Testis (tissue), 3 donors: ENCODE results near the gene PTCH1. TPM values are rescaled to one million over a fixed set of nuclear protein-coding genes. Genes with fewer than 3 reads are reported as not detected.

Experiments used
- DNase-seq: peaks from one replicate; pipeline ENCODE4 v3.0.0-alpha.2; 2019
- H3K27ac ChIP-seq, 2 donors: fragments of 200-600 bp; sonication (generic); one replicate each; pipeline ENCODE4 v1.5.1; 2019
- H3K27me3 ChIP-seq: fragments of 200-600 bp; sonication (generic); one replicate; pipeline ENCODE4 v1.5.1; 2019
- H3K36me3 ChIP-seq: fragments of 200-600 bp; sonication (generic); one replicate; pipeline ENCODE4 v1.5.1; 2017; ENCODE audit warnings: low read depth; ENCODE audit errors: missing control alignments
- H3K4me1 ChIP-seq: fragments of 200-600 bp; sonication (generic); one replicate; pipeline ENCODE4 v1.5.1; 2019
- H3K4me3 ChIP-seq, 2 donors: fragments of 200-600 bp; sonication (generic); one replicate each; pipeline ENCODE4 v1.5.1; 2017 to 2019
- H3K9me3 ChIP-seq: fragments of 200-600 bp; sonication (generic); one replicate; pipeline ENCODE4 v1.5.1; 2017
- POLR2A ChIP-seq: fragments of 450-650 bp; IDR thresholded peaks from one replicate; pipeline ENCODE4 v1.6.1; 2017; ENCODE audit warnings: antibody characterized with exemption, mild to moderate bottlenecking, moderate library complexity
- WGBS, 2 donors: methylation state at CpG; one replicate each; pipeline ENCODE4 v1.1.5; 2018; 5-methylcytosine and 5-hydroxymethylcytosine counted together
- intact Hi-C: fragments of 100-400 bp; cut with DNase I; formaldehyde crosslinking; loops from one replicate; pipeline ENCODE4 v1.15.1; 2023; ENCODE audit warnings: low total_unique reads
- polyA plus RNA-seq: library from polyadenylated mRNA; stranded (reverse); fragments of 350-450 nt; fragmentation: Illumina TruSeq; extraction: RNeasy Lipid Tissue Mini Kit (QIAGEN cat#74804); gene quantifications from one replicate; pipeline ENCODE4 v1.2.3, GENCODE V29; 2014; ENCODE audit warnings: low read depth, low replicate concordance; ENCODE audit not compliant: insufficient read depth
- small RNA-seq, 2 donors: library from RNA; depleted of rRNA; stranded (forward); fragments of <200 nt; gene quantifications; one replicate each; pipeline ENCODE3, GENCODE V24; 2016
- total RNA-seq, 2 donors: library from RNA; depleted of rRNA; stranded (reverse); fragments of >200 nt; gene quantifications; one replicate each; pipeline ENCODE4 v1.2.3, GENCODE V29; 2016
- TF ChIP-seq, protein P1 (sequence below), 3 experiments: fragments of 450-650 bp in 2 of 3; fragments of 200-600 bp in 1 of 3; sonication (generic) in 1 of 3; IDR thresholded peaks; one replicate each; pipeline ENCODE4 v1.5.1; 2016 to 2019; ENCODE audit warnings: antibody characterized with exemption in 3 of 3, mild to moderate bottlenecking in 2 of 3, moderate library complexity in 1 of 3

PTCH1 gene
- total and polyA plus RNA-seq, 3 donors from 2014 or later = 51.1 to 127 (median 93.5) TPM

DNA sequence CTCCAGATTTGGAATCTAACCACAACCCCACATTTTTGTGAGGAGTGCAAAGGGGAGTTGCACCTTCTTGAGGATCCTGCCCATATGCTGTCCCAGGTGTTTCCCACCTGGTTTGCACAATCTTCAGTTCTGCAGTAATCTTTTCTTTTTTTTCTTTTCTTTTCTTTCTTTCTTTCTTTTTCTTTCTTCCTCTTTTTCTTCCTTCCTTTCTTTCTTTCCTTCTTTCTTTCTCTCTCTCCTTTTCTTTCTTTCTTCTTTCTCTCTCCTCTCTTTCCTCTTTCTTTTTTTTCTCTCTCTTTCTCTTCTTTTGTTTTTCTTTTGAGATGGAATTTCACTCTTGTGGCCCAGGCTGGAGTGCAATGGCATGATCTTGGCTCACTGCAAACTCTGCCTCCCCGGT is 109.2 kb downstream of the PTCH1 start:
- no peaks in the 10 kb centered on the region for H3K4me1 ChIP-seq
- H3K27me3 ChIP-seq = no peaks in the 10 kb centered on the region
- TF ChIP-seq, protein P1, sequence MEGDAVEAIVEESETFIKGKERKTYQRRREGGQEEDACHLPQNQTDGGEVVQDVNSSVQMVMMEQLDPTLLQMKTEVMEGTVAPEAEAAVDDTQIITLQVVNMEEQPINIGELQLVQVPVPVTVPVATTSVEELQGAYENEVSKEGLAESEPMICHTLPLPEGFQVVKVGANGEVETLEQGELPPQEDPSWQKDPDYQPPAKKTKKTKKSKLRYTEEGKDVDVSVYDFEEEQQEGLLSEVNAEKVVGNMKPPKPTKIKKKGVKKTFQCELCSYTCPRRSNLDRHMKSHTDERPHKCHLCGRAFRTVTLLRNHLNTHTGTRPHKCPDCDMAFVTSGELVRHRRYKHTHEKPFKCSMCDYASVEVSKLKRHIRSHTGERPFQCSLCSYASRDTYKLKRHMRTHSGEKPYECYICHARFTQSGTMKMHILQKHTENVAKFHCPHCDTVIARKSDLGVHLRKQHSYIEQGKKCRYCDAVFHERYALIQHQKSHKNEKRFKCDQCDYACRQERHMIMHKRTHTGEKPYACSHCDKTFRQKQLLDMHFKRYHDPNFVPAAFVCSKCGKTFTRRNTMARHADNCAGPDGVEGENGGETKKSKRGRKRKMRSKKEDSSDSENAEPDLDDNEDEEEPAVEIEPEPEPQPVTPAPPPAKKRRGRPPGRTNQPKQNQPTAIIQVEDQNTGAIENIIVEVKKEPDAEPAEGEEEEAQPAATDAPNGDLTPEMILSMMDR (IDR thresholded peaks at IDR 0.05) = no peak
- no peak for TF ChIP-seq POLR2A
- no peaks in the 10 kb centered on the region for H3K9me3 ChIP-seq
- 100% methylated on average over 1 of the region's 1 CpG for WGBS, 2 donors
- no peaks in the 10 kb centered on the region for H3K36me3 ChIP-seq
- H3K27ac ChIP-seq = no peak overlapping the region
- H3K4me3 ChIP-seq = no peak overlapping the region
- DNase-seq = no peak
- intact Hi-C loops = no loop called here

DNA sequence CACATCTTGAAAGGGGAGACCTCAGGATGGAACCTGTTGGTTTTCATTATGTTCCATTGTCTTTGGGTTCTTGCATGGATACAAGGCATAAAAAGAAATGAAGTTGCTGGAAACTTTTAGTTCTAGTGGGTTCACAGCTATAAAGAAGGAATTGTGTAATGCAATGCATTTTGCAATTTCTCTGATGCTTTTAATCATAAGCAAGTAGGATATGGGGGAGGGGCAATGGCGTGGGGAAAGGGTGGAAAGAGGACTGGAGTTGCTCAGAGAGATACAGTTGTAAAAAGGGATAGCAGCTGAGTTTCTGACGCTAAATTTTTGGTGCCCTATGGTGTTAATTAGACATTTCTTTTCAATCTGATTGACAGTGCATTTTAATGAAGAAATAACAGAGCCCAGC is 110.7 kb downstream of the PTCH1 start:
- Histone ChIP-seq H3K4me3 (no peak overlapping the region), H3K4me1 (no peaks in the 10 kb centered on the region), H3K36me3 (no peaks in the 10 kb centered on the region), H3K9me3 (no peaks in the 10 kb centered on the region), H3K27me3 (no peaks in the 10 kb centered on the region), H3K27ac (no peak overlapping the region)
- DNase-seq = no peak
- intact Hi-C loops = no loop called here
- 73 to 76% methylated on average over 2 of the region's 2 CpGs for WGBS, 2 donors
- no peak for TF ChIP-seq POLR2A
- TF ChIP-seq, protein P1 (IDR thresholded peaks at IDR 0.05) = no peak

DNA sequence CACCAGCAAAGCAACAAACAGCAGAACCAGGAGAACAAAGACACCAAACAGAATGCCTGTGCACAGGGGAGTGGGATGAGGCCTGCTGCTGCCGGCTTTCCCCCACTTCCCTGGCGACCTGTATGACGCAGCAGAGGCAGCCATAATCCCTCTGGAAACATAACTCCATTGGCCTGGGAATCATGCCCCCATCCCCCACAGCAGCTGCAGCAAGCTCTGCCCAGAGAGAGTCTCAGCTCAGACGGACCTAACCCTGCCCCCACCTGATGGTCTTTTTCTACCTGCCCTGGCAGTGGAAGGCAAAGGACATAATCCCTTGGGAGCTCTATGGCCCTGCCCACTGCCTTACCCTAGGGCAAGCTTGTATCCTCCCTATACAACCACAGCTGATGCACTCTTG is 117.5 kb downstream of the PTCH1 start:
- Histone ChIP-seq H3K36me3 (no peaks in the 10 kb centered on the region), H3K4me3 (no peak overlapping the region), H3K27me3 (no peaks in the 10 kb centered on the region), H3K4me1 (no peaks in the 10 kb centered on the region), H3K9me3 (no peaks in the 10 kb centered on the region), H3K27ac (no peak overlapping the region)
- intact Hi-C loops = no loop called here
- 82 to 88% methylated on average over 4 of the region's 4 CpGs for WGBS, 2 donors
- TF ChIP-seq POLR2A = no peak
- TF ChIP-seq, protein P1 (IDR thresholded peaks at IDR 0.05) = no peak
- DNase-seq = no peak

Small RNAs within 50 kb of the gene (small RNA-seq; reads per million reads assigned to genes)
- gene MT1P1 = 0 reads per million in 2 donors

Other genes starting within 250 kb of the PTCH1 start
- gene FANCC, start 199.3 kb downstream of the PTCH1 start, total RNA-seq = 10 to 100 TPM; 35.1 to 38.5 TPM
- gene FANCC, start 199.3 kb downstream of the PTCH1 start, polyA plus RNA-seq = 30.7 TPM